HG02763 (cell line): Measurements from ENCODE around the gene PARD3.
A peak's percentile ranks its signal among the peaks of the same experiment; 100 is the strongest.

Source experiments
- ATAC-seq: cut with Tn5 transposase; IDR thresholded peaks from one replicate; pipeline ENCODE4 v1.9.1; 2021; ENCODE audit warnings: mild to moderate bottlenecking, moderate library complexity; ENCODE audit not compliant: unreplicated experiment

PARD3 gene

DNA sequence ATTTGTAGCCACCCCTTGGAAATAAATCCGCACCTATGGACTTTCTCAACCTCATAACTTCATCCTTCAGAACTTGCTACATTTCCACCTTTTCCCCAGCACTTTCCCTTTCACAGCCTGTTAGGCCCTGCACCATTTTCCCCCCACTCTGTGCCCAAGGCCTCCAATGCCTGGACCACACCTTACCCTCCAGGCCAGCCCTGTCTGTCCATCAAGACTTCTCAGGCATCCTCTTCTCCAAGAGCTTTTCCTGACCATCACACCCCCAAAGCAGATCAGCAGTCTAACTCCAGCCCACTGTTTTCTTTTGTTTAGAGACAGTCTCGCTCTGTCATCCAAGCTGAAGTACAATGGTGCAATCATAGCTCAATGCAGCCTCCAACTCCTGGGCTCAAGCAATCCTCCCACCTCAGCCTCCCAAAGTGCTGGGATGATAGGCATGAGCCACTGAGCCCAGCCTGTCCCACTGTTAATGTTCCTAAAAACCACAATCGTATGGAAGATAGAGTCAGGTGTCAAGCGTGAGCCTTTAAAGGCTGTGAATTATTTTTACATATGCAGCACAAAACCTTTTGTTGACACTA lies 116.8 kb downstream of the PARD3 start:
- ATAC-seq, result no peak

DNA sequence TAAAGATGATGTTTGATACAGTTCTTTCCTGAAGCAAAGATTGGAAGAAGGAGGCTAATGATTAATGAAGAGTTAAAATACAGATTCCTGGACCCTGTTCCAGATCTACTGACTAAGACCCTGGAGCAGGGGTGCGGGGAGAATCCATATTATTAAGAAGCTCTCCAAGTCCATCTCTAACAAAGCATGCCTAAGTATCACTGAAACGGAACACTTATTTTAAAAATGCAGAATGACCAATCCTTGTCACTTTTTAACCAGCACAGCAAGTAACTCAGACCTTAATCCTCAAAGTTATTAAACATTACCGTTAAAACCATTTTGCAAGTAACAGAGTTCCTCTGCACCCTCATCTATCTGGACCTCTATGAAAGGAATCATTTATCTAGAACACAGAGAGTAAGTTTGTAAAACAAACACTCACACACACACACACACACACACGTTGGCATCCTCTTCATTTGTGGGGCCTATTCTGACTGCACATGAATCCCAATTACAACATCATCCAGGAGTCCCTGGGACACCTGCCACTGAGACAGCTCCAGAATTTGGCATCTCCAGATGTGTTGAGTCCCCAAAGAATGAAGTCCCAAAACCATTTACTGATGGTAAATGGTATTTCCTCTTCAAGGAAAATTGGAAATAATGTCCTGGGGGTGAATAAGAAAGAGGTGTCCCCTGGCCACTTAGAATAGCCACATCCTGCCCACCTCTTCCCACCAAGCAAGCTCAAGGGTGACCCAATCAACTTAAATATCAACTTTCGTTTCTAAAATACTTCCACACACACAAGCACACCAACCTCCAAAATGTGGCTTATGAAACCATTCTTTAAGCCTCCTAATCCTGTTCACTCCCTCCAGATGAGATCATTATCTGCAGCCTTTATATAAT lies 117.5 kb downstream of the PARD3 start:
- ATAC-seq, result no peak

DNA sequence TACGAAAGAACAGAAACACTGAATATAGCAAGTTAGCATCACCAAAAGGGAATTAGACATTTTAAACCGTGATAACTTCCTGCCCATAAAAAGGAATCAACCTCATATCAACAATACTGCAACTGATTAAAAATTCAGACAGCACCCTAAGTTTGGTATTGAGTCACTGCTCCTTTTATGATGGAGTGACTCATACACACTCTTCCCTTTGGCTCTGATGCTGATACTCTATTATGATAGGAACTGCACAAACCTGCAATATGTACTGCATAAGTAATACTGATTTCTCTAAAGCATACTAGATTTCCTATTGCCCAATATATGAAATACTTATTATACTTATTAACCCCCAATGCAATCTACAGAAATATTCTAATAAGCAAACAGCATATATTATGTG lies 118.7 kb downstream of the PARD3 start:
- no peak for ATAC-seq

DNA sequence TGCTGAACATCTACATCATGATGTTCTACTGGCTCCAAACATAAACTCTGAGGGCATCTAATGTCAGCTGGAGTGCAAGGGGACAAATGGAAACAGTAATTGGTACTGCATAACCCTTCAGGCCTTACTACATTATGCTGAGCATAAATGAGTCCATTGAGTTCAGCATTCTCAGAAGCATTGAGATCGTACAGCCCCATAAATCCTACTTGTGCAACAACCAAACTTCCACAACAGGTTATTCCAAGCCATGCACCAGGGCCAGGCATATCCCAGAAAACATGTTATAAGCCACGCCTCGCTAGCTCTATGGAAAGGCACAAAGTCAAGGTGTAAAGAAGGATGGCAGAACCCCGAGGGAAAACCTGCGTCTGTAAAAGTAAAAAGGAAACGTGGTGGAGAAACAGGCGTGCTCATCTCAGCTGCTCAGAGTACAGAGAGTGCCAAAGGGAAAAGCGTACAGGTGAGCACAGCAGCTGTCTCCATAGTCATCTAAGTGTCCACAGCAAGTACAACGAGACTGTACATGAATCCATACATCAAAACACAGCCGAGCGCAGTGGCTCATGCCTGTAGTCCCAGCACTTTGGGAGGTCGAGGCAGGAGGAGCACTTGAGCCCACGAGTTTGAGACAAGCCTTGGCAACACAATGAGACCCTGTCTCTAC lies 124.6 kb downstream of the PARD3 start:
- no peak for ATAC-seq

DNA sequence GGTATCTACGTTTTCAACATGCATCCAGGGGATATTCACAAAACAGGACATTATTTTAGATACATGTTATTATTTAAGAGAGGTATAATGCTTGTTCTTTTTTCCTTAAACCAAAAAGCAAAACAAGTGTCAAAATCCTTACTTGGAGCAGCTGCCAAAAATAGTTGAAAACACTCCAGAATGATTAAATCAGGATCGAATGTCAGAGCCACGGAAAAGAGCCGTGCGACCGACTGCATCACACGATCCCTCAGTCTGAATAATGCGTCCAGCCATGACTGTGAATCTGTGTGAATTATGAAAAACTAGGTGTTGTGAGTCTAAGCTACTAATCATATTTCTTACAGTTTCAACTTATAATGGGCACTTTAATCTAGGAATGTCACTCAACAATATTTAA lies 126.0 kb downstream of the PARD3 start:
- no peak for ATAC-seq

DNA sequence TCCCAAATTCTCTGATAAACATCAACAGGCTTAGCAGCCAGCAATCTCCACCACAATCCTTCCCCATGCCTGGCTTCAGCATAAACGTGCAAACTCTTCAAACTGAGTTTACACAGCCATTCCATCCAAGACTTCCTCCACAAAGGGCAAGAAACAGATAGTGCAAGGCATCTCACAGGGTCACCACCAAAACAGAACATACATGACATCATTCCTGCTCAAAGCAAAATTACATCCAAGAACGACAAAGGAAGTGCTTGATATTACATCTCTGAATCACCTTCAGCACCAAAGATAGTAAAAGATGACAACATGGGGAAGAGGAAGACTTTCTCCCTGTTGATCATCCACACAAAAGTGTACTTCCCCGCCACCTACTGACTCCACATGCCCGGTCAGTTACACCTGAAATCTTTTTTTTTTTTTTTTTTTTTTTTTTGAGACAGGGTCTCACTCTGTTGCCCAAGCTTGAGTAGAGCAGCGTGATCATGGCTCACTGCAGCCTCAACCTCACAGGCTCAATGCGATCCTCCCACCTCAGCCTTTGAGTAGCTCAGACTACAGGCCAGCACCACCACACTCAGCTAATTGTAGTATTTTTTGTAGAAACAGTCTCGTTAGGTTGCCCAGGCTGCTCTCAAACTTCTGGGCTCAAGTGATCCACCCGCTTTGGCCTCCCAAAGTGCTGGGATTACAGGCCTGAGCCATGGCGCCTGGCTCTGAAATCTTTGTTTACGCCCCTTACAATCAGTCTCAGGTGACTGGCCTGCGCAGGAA lies 127.5 kb downstream of the PARD3 start:
- no peak for ATAC-seq

DNA sequence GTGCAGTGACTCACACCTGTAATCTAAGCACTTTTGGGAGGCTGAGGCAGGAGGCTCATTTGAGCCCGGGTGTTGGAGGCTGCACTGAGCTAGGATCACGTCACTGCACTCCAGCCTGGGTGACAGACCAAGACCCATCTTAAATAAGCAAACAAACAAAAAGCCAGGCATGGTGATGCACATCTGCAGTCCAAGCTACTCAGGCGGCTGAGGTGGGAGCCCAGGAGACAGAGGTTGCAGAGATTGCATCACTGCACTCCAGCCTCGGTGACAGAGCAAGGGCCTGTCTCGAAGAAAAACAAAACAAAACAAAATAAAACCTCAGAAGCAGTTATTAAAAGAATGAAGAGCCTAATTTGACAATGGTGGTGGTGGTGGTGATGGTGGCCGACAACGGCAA lies 132.5 kb downstream of the PARD3 start:
- no peak for ATAC-seq

DNA sequence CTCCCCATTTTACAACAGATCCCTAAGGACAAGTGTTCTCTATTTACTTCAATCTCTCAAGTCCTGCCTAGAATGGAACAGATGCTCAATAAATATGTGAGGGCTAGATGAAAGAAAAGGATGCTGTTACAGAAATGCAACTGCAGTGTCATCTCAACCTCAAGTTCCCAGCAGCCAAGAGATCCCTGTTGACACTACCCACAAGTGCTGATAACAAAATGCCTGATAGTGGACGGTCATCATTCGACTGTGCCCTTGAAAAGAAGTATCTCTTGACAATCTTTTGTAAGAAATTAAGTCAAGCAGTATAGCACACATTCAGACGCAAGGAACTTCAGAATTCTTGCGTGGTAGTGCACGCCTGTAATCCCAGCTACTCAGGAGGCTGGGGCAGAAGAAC lies 133.2 kb downstream of the PARD3 start:
- no peak for ATAC-seq

DNA sequence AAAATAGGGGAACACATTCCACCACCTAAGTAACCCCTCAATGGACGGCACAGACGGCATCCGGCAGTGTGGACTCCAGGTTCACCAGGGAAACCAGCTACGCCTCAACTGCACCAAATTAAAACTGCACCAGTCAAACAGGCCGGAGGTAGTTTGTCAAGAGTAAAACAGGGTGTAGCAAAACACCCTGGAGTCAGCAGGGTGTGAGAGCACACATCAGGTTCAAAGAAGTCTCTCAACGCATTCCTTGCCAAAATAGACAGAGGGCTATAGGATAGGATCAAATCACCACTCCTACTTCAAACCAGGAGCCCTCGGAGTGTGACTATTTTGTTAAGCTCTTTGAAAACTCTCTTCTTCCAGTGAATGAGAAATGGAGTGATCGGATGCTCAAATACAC lies 135.9 kb downstream of the PARD3 start:
- no peak for ATAC-seq

DNA sequence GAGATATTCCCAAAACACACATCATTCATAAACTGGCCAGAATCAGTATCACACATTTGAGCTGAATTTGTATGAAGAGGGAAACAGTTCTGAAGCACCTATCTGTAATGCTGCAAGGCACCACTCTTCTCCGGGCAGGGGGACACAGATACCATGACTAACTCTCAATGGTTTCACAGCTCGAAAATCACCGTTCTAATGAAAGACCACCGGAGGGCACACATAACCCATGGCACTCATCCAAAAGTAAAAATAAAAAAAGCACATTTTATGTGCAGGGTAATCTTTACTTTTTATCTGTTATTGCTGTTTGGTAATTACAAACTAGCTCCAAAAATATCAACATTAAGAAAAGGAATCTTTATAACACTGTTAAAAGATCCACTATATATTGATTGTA lies 137.5 kb downstream of the PARD3 start:
- ATAC-seq, result no peak

DNA sequence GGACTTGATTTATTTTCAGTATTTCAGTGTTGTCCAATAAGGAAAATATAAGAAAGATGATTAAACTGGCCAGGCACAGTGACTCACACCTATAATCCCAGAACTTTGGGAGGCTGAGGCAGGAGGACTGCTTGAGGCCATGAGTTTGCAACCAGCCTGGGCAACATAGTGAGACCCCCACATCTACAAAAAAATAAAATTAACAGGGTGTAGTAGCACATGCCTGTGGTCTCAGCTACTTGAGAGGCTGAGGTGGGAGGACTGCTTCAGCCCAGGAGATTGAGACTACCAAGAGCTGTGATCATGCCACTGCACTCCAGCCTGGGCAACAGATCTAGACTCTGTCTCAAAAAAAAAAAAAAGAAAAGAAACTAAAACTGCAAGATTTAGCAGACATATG lies 138.0 kb downstream of the PARD3 start:
- ATAC-seq, result no peak

DNA sequence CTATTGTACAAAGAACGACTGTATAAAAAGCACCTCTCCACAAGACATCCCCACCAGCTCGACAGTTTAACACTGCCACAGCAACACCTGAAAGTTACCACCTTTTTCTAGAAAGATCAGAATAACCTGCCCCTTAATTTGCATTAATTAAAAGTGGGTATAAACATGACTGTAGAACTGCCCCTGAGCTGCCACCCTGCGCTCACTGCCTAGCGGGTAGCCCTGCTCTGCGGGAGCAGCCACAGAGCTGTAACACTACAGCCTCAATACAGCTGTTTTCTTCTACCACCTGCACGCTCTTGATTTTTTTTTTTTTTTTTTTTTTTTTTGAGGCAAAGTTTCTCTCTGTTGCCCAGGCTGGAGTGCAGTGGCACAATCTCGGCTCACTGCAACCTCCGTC lies 140.9 kb downstream of the PARD3 start:
- no peak for ATAC-seq

DNA sequence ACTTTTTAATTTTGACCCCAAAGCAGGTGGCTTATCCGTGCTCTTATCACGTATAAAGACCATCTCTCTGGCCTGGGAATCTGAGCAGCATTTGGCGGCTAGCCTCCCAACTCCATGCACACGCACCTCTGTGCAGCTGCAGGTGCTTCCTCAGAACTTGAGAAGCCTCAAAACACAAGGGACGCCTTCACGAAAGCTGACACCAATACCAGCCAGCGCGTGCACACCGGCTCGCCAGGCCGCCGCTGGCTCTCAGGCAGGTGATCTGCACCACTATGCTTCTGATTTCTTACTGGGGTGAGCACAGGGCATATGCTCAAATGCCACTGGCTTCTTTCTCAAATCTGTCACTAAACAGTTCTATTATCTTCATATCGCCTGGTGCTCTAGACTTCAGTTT lies 145.0 kb downstream of the PARD3 start:
- no peak for ATAC-seq

DNA sequence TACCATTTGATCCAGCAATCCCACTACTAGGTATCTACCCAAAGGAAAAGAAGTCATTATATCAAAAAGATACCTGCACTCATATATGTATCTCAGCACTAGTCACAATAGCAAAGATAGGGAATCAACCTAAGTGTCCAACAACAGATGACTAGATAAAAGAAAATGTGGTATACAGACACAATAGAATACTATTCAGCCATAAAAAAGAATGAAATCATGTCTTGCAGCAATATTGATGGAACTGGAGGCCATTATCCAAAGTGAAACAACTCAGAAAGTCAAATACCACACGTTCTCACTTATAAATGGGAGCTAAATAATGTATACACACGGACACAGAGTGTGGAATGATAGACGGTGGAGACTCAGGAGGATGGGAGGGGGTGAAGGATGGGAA lies 146.0 kb downstream of the PARD3 start:
- no peak for ATAC-seq

DNA sequence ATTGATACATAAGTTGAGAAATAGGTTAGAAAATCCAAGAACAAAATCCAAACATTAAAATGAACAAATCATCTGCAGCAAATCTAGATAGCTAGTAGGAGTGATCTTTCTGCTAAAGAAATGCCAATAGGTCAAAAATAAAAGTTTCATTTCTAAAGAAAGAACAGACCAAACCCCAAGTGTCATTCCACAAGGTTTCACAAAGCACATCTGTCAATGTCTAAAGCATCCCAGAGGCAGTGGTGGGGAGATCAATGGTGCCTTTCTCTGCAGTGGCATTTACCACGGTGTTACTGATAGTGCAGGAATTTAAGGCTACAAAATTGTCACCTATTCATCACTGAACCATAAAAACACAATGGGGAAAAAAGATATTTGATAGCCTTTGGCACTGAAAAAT lies 147.9 kb downstream of the PARD3 start:
- ATAC-seq, result no peak

DNA sequence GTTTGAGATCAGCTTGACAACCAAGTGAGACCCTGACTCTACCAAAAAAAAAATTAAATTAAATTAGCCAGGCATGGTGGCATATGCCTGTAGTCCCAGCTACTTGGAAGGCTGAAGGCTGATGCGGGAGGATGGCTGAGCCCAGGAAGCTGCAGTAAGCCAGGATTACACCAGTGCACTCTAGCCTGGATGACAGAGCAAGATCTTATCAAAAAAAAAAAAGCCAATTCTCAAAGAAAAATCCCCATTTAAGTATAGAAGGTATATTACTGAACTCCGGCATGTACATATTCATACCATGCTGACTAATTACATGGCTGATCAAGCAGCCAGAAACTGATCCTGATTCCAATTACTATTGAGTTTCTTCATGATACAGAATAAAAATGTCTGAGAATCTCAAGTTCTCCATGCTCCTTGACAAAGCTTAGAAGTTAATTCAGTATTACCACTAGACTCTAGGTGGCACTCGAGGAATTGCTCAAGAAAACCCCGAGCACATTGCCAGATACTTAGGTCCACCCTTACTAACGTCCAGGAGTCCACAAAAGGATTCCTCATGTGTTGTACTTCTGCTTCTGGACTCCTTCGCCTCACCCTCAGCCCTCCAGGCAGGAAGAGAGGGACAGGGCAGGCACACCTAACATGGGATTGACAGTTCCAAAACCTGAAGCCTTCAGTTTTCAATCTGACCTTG lies 148.9 kb downstream of the PARD3 start:
- ATAC-seq, result peak; percentile 84

DNA sequence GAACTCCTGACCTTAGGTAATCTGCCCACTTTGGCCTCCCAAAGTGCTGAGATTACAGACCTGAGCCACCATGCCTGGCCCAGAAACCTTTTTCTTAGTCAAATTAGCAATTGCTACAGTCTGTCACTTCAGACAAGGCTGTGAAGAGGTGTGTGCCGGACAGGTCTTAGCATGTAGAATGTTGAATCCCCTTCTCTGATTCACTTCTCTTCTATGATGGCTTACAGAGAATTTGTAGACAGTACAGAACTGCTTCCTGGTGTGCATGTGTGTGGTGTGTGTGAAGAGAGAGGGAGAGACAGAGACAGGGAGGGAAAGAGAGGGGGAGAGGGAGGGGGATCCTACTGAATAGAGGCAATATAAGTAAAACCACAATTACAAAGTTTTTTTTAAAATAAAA lies 150.4 kb downstream of the PARD3 start:
- ATAC-seq, result no peak

DNA sequence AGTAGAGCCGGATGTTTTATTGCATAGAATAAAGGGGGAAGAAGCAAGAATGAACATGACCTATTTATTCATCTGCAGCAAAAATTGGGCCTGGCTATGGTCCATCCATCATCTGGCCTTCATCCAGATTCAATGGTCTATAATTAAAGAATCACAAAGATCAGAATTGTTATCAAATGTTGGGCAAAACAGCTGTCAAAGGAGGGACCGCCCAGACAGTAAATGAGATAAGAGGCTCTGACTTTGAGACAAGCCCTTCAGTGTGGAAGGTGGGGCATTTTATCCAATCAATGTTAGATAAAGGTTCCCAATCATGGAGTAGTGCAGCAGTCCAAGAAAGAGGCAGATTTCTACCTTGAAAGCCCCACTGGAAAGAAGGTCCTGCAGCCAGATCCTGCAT lies 153.5 kb downstream of the PARD3 start:
- ATAC-seq, result no peak

DNA sequence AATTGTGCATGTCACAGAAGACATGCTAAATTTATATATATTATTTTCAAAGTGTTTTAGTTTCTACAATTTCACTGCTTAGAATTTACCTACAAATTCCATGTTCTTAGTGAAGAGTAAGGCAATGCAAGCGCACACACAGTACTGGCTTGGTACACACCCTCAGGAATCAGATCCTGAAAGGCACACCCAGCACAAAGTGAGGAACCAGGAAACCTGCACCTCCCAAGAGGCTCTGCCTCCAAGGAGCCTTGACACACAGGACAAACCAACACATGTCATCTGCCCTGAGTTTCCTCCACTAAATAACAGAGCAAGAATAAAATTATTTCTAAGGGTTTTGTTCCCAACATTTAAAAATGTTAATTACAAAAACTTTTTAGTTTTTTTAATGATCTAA lies 156.2 kb downstream of the PARD3 start:
- ATAC-seq, result no peak

DNA sequence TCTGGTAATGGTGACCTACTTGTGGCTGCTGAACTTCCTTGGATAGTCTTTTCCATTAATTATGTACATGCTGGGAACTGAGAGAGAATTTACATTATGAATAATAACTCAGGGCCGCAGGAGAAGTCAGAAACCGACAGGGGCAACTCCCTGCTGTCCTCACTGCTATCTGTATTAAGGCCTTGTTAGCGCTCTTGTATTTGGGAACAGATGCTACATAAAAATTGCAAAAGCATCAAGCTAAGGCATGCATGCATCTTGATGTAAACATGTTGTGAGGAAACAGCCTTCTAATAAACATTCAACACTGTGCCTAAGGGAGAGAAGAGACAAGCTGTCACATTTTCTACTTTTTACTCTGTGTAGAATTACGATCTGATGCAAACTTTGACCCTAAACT lies 158.4 kb downstream of the PARD3 start:
- ATAC-seq, result no peak
